GM18499 (cell line): ENCODE measurements around the gene TNN.
"Not testable (repeated sequence)": the region's sequence is repeated elsewhere in the genome, so short reads cannot be mapped to it uniquely, and the experiment has no call there.

Source experiments
- ATAC-seq: cut with Tn5 transposase; IDR thresholded peaks from one replicate; pipeline ENCODE4 v1.9.1; 2021; ENCODE audit warnings: moderate number of reproducible peaks; ENCODE audit not compliant: insufficient read depth, unreplicated experiment

TNN gene

GRCh38 chr1:175106536-175106935, 38.9 kb downstream of the TNN start:
- ATAC-seq = not testable (repeated sequence)

- ATAC-seq = not testable (repeated sequence)
Measured at GRCh38 chr1:175108331-175108820, 40.7 kb downstream of the TNN start.

- no peak for ATAC-seq
Measured at GRCh38 chr1:175114996-175115395, 47.4 kb downstream of the TNN start.

GRCh38 chr1:175116210-175116798, 48.7 kb downstream of the TNN start:
- ATAC-seq = no peak

- no peak for ATAC-seq
Measured at GRCh38 chr1:175116903-175117302, 49.3 kb downstream of the TNN start.

GRCh38 chr1:175118375-175119367, 51.0 kb downstream of the TNN start:
- ATAC-seq = no peak

GRCh38 chr1:175120511-175120910, 52.9 kb downstream of the TNN start:
- ATAC-seq = no peak

- ATAC-seq = no peak
Measured at GRCh38 chr1:175124861-175125260, 57.2 kb downstream of the TNN start.

GRCh38 chr1:175126347-175126746, 58.7 kb downstream of the TNN start:
- no peak for ATAC-seq

- no peak for ATAC-seq
Measured at GRCh38 chr1:175127565-175127964, 59.9 kb downstream of the TNN start.

GRCh38 chr1:175128523-175128922, 60.9 kb downstream of the TNN start:
- ATAC-seq = no peak

- ATAC-seq = no peak
Measured at GRCh38 chr1:175129182-175129581, 61.5 kb downstream of the TNN start.

GRCh38 chr1:175129644-175129996, 62.0 kb downstream of the TNN start:
- ATAC-seq = no peak

- ATAC-seq = no peak
Measured at GRCh38 chr1:175129997-175130648, 62.5 kb downstream of the TNN start.

- no peak for ATAC-seq
Measured at GRCh38 chr1:175130649-175131045, 63.0 kb downstream of the TNN start.

- ATAC-seq = no peak
Measured at GRCh38 chr1:175131095-175131494, 63.5 kb downstream of the TNN start.

GRCh38 chr1:175132436-175132835, 64.8 kb downstream of the TNN start:
- ATAC-seq = no peak

GRCh38 chr1:175133673-175134435, 66.2 kb downstream of the TNN start:
- no peak for ATAC-seq

- no peak for ATAC-seq
Measured at GRCh38 chr1:175134500-175134899, 66.9 kb downstream of the TNN start.

- no peak for ATAC-seq
Measured at GRCh38 chr1:175136246-175136645, 68.6 kb downstream of the TNN start.
